OCI-M1 (cell line): Measurements from ENCODE around the gene A4GALT.
"Not testable (repeated sequence)": the region's sequence is repeated elsewhere in the genome, so short reads cannot be mapped to it uniquely, and the experiment has no call there.

Source experiments
- DNase-seq: peaks from one replicate; lab custom pipeline; 2025; lab: John Stamatoyannopoulos, UW

Gene A4GALT

GRCh38 chr22:42720263-42721044, at the start of gene A4GALT:
TSS of gene A4GALT (minus strand) at chr22:42720870. CDS start at chr22:42693951, 26,919 bp downstream.
- DNase-seq: peak; percentile 18

GRCh38 chr22:42770448-42770726, 49.7 kb upstream of the A4GALT start:
- no peak for DNase-seq

- peak; percentile 63 for DNase-seq
Observed at GRCh38 chr22:42769574-42770447, 49.1 kb upstream of the A4GALT start.

- no peak for DNase-seq
Observed at GRCh38 chr22:42769238-42769573, 48.5 kb upstream of the A4GALT start.

- DNase-seq: no peak
Observed at GRCh38 chr22:42768385-42769035, 47.8 kb upstream of the A4GALT start.

- DNase-seq: no peak
Observed at GRCh38 chr22:42766860-42767259, 46.2 kb upstream of the A4GALT start.

GRCh38 chr22:42764895-42765363, 44.3 kb upstream of the A4GALT start:
- DNase-seq: no peak

- DNase-seq: no peak
Observed at GRCh38 chr22:42763965-42764480, 43.4 kb upstream of the A4GALT start.

- DNase-seq: no peak
Observed at GRCh38 chr22:42760806-42761565, 40.3 kb upstream of the A4GALT start.

GRCh38 chr22:42758931-42759629, 38.4 kb upstream of the A4GALT start:
- no peak for DNase-seq

- peak; percentile 64 for DNase-seq
Observed at GRCh38 chr22:42755553-42755952, 34.9 kb upstream of the A4GALT start.

GRCh38 chr22:42755121-42755520, 34.5 kb upstream of the A4GALT start:
- DNase-seq: not testable (repeated sequence)

- peak; percentile 97 for DNase-seq
Observed at GRCh38 chr22:42754658-42755057, 34.0 kb upstream of the A4GALT start.

GRCh38 chr22:42752912-42753311, 32.2 kb upstream of the A4GALT start:
- no peak for DNase-seq

- DNase-seq: no peak
Observed at GRCh38 chr22:42752230-42752746, 31.6 kb upstream of the A4GALT start.

- DNase-seq: not testable (repeated sequence)
Observed at GRCh38 chr22:42750421-42750820, 29.8 kb upstream of the A4GALT start.

GRCh38 chr22:42747701-42748513, 27.2 kb upstream of the A4GALT start:
- no peak for DNase-seq

- no peak for DNase-seq
Observed at GRCh38 chr22:42745118-42745517, 24.4 kb upstream of the A4GALT start.

- DNase-seq: no peak
Observed at GRCh38 chr22:42743501-42743991, 22.9 kb upstream of the A4GALT start.

GRCh38 chr22:42742940-42743339, 22.3 kb upstream of the A4GALT start:
- DNase-seq: no peak
